Limb (tissue), 2 donors: ENCODE measurements around the gene PEG3.
"Not testable (repeated sequence)": the region's sequence is repeated elsewhere in the genome, so short reads cannot be mapped to it uniquely, and the experiment has no call there.

Experiments used
- DNase-seq, 2 donors: peaks; one replicate each; pipeline ENCODE4 v3.0.0-alpha.2; 2016; ENCODE audit errors: extremely low spot score in 2 of 2

PEG3 gene

DNA sequence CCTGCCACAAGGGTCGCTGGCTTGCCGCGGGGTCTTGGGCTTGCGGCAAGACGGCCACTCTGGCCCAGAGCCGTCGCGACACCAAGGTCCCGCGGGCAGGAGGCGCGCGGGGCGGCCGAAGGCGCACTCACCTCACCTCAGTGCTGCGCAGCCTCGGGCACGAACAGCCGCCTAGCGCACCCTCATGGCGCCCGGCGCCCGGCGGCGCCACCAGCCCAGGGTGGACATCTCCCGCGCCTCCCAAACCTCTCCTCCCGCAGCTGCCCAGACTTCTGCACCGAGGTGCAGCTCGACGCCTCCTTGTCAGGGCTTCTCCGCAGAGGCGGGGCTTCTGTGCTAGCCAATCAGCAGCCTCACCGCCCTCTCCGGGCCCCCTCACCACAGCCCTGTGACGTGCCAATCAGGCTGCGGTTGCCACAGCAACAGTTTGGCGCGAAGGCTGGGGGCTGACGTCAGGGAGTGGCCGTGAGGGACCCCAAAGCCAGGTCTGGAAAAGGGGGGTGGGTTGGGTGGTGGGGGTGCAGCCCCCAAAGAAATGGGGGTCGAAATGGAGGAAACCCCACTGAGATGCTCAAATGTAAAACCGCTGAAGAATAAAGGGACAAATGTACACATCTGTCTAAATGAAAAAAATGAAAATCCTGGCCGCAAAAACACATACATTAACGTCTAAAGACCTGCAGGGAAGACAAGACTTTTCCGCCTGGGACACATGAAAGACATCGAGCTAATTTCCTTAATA, at the start of gene PEG3, which contains the start of gene ZIM2:
Gene PEG3 (minus strand): TSS at position 276 of the 742 bp plus-strand sequence. CDS start 16,071 bp downstream, outside the sequence.
Gene ZIM2 (minus strand): TSS at position 276 of the 742 bp plus-strand sequence. CDS start 16,449 bp downstream, outside the sequence.
- peak; percentile 83 to 94 for DNase-seq

DNA sequence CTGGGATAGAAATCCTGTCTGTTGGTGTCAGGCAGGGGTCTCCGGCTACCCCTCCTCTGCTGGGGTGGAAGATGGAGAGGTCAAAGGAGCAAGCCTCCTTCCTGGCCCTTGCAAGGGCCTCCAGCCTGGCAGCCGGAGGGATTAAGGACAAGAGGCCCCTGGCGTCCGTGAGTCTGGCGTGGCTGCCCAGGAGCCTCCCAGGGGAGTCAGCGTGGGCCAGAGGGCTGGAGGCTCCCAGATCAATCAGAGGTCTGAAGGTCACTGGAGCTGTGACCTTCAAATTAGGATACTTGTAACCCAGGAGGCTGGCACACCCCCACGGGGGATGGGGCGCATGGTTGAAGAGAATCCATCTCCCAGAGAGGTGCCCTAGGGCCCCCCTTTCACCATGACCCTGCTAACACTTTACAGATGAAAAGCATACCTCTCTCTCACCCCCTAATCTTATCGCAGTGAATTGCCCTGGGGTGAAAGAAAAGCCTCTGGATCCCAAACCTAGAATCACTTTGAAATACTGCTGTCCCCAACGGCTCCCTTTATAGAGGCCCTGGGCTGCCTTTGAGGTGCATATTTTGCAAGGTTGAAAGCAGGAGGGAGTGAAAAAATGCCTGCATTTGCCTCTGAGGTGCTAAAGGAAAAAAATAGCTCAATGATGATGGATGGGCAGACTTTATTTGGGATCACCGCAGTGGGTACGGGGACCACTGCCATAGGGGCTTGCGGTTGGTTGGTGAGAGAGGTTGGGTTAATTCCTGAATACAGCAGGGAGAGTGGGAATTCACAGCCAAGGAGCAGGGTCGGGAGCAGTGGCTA, 44.9 kb upstream of the PEG3 start:
- DNase-seq: peak in 1 of 2 donors; percentile 31

DNA sequence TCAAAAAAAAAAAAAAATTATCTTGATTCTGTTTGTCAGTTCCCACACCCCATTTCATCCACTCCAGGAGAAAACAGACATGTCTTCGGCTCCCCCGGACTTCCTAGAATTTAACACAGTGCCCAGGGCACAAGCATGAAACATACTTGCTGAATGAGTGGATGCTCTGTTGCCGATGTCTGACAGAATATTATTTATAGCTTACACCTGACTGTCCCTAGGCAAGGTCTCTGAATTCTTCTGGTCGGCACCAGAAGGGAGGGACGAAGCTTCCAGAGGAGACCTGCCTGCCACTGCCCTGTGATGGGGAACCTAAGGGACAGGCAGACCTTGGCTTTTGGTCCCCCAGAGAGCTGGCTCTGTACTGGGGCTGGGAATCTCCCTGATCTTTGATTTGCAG, 43.9 kb upstream of the PEG3 start:
- DNase-seq: peak in 1 of 2 donors; percentile 26

DNA sequence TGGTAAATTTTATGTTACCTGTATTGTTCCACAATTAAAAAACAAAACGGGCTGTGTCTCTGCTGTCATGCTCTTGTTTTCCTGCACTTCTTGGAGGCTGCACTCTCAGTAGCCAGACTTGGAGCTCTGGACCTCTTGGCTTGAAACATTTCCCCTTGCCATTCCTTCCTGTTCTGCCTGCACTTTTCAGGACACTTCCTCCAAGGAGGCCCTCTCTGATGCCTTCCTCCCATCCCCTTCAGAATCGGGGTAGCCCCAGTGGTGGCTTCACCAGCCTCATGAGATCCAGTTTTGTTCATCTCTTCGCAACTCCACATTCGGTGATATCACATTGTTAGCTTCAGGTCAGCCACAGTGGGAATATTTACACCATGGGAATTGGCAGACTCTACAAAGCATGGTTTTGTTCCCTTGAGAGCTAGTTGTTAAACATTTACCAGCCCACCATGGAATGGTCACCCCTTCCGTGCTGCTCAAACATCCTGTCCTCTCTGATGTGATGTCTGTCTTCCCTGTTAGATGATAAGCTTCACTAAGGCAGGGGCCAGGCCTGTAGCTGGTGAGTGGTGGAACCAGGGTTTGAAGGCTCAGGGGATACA, 40.2 kb upstream of the PEG3 start:
- DNase-seq: no peak

DNA sequence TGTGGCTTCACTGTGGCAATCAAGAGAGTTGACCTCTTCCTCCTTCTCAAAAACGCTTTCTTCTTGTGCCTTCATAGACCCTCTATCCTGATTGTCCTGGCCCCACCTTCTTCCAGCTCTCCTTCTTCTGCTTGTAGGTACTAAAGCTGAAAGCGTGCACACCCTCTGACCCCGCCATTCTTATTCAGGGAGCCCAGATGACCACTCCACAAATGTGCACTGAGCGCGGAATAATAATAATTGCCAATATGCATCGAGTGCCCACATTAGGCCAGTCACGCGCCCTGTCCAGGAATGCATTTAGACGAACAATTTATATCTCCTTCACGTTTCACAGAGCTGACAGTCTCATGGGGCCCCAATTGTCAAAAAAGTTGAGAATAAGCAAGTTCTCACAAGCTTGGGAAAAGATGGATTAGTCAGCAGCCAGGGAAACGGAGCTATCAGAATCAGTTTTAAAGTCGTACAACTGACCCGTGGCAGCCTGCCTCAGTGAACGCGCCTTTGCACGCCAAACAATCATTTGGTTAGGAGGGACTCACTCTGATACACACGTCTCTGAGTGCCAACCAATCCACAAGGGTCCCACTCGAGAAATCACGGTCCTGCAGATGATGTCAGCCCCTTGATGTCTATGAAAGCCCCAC, 36.7 kb upstream of the PEG3 start:
- peak in 1 of 2 donors; percentile 20 for DNase-seq

DNA sequence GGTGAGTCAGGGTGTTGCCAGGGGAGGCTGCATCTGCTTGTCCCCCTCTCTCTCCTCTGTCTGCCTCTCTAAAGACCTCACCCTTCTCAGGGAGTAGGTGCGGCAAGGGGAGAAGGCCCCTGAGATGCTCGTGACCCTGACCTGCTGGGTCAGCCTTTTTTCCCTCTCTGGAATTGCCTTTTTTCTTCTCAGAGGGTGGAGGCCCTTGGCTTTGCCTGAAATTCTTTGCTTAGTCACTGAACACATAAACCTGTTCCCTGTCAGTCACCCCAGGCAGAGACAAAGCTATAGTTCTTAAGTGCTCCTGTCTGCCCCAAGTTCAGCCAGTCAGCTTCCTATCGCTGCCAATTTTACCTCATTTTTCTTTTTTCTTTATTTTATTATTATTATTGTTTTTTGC, 35.2 kb upstream of the PEG3 start:
- peak in 1 of 2 donors; percentile 14 for DNase-seq

DNA sequence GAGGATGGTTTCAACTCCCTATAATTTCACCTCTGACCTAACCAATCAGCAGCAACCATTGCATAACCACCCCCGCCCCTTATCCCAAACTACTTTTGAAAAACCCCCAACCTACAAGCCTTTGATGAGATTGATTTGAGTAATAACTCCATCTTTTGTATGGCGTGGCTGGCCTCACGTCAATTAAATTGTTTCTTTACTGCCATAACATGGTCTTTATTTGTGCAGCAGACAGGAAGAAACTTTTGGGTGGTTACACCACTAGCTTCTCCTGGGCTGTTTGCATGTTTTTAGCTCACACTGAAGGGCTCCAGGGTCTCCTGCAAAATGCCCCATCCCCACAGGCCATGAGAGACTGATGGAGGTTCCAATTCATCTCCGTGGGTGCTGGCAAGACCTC, 34.0 kb upstream of the PEG3 start:
- DNase-seq: no peak

DNA sequence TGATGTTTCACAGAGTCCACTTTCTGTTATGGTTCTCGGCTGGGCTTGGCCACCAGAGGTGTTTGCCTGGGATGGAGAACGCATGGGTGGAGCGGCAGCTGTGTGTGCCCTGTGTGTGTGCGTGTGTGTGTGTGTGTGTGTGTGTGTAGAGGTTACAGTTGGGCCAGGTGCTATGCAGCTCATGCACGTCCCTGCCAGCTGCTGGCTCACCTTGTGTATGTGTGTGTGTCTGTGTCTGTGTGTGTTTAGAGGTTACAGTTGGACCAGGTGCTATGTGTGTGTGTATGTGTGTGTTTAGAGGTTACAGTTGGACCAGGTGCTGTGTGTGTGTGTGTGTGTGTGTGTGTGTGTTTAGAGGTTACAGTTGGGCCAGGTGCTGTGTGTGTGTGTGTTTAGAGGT, 33.0 kb upstream of the PEG3 start:
- DNase-seq: peak in 1 of 2 donors; percentile 41

DNA sequence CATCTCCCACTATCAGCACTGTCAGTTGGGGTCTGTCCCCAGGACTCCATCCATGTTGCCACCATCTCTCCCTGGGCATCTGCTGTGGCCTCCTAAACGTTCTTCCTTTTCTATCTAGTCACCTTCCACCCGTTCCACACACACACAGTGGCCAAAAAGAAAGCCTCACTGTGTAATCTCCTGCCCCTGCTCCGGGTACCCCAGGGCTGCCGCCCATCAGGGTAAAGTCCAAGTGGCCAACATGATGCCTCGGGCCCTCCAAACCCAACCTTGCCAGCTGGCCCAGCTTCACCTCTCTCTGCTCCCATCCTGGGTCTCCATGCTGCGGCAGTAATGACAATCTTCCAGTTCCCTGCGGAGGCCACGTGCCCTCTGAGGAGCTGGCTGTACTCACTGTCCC, 29.4 kb upstream of the PEG3 start:
- no peak for DNase-seq

DNA sequence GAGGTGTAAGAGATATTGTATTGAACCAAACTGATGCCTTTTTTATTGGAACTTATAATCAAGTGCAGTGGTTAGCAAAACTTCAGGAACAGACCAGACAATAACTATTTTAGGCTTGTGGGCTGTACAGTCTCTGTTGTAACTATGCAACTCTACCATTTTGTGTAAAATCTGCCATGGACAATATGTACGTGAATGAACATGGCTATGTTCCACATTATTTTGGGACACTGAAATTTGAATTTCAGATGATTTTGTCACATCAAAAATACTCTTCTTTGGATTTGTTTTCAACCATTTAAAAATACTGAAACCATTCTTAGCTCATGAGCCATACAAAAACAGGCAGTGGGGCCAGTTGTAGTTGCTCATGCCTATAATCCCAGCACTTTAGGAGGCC, 27.9 kb upstream of the PEG3 start:
- DNase-seq: no peak

DNA sequence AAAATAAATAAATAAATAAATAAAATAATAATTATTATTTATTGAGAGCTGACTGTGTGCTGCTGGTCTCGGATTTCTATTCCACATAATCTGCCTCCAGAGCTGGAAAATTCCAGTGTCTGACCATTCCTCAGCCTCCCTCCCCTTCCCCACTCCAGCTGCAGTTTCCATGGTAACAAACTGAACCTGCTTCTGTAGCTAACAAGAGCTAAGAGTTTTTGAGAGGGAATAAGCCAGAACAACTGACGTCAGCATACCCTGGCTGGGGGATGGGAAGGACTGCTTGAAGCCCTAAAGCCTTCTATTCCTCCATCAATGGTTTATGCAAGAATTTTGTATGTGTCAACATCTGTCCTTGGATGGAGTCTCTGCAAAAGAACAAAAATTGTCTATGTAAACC, 26.0 kb upstream of the PEG3 start:
- DNase-seq: peak; percentile 81 to 86

DNA sequence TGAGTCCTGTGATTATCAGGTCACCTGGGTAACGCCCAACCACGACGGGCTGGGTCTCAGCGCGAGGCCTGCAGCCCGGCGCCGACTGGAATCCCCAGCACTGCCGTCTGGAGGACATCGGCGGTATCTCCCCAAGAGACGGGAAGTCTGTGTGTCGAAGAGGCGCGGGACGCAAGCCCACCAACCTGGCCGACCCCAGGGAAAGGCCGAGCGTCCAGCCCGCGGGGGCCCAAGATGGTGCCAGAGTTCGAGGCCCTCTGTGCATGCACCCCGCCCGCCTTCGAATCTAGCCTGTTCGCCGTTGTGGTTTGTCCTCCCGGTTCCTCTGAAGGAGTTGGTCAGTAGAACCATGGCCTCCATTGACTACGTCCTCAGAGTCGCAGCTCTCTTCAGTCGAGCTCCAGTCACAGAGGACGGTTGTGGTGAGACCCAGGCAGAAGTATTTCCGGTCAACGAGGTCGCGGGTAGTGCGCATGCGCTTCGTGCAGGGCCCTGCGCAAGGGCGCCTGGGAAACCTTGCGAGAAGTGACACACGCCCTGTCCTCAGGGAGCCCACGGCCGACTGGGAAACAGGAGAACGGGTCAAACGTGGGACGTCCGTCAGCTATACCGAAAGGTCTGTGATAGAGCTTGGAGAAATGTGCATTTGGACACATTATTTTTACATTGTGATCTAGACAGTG, 24.1 kb upstream of the PEG3 start:
- no peak for DNase-seq

DNA sequence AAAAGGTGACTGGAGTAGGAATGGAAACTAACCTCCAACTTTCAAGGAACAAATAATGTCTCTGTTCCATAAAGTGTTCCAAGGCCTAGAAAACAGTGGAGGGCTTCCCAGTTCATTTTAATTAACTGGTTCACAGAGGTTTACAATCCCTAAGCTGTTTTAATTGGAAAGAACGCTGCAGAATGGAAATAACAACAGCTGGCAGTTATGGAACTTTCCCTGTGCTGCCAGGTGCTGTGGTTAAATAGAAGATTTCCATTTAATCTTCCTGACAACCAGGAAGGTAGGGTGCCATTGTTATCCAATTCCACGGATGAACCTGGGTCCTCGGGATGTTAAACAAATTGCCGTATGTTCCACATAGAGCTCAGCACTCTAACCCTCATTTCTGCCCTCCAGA, 22.2 kb upstream of the PEG3 start:
- no peak for DNase-seq

DNA sequence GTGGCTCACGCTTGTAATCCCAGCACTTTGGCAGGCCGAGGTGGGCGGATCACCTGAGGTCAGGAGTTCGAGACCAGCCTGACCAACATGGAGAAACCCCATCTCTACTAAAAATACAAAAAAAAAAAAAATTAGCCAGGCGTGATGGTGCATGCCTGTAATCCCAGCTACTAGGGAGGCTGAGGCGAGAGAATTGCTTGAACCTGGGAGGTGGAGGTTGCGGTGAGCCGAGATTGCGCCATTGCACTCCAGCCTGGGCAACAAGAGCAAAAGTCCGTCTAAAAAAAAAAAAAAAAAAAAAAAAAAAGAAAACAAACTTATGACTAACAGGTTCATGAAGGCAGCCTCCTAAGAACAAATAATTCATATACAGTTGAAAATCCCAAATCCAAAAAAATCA, 19.9 kb upstream of the PEG3 start:
- DNase-seq: not testable (repeated sequence)

DNA sequence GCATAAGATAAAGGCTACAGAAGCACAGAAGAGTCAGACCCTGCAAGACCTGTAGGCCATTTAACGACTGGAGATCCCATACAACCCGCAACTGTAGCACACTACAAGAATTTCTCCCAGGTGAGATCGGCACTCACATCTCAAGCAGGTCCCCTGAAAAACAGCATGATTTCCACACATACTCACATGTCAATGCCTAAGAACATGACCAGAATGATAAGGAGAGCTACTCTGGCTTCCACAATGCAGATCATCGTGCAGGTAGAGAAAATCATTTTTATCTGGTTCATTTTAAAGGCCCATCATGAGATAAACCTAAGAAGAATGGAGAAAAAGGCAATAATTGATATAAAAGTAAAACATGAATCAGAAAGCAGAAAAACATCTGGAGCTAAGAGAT, 17.5 kb upstream of the PEG3 start:
- DNase-seq: no peak

DNA sequence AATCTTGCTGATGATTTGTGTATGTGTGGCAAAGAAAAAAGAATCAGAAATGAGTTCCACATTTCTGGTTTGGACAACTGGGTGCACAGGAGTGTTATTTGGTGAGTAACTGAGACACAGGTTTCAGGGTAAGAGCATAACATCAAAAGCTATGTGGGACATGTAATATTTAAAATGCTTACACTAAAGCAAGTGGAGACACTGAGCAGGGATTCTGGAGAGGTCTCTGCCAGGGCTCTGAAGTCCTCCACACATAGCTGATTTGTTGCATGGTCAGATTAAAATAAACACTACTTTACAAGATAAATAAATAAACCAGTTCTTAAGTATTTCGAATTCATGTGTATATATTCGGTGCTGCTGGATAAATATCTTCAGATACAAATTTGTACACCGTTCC, 16.3 kb upstream of the PEG3 start:
- no peak for DNase-seq

DNA sequence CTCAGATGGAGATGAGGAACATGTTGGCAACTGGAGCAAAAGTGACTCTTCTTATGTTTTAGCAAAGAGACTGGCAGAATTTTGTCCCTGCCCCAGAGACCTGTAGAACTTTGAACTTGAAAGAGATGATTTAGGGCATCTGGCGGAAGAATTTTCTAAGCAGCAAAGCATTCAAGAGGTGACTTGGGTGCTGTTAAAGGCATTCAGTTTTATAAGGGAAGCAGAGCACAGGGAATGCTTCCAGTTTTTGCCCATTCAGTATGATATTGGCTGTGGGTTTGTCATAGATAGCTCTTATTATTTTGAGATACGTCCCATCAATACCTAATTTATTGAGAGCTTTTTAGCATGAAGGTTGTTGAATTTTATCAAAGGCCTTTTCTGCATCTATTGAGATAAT, 11.8 kb upstream of the PEG3 start:
- not testable (repeated sequence) for DNase-seq

DNA sequence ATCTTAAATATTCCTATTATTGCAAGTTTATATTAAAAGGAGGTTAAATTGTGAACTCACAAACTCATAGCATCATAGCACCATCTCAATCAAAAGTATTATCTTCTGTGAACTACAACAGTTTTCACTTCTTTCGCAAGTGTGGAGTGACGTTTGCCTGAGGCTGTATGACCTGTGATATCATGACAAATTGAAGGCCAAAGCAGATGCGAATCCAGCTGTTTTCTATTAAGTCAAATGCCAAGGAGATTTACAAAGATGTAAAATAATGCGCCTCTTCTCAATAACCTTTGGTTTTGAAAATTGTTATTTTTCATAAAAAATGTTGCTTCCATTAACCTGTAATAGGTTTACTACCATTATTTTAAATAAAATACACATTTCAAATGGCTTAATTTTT, 7.6 kb upstream of the PEG3 start:
- DNase-seq: no peak

DNA sequence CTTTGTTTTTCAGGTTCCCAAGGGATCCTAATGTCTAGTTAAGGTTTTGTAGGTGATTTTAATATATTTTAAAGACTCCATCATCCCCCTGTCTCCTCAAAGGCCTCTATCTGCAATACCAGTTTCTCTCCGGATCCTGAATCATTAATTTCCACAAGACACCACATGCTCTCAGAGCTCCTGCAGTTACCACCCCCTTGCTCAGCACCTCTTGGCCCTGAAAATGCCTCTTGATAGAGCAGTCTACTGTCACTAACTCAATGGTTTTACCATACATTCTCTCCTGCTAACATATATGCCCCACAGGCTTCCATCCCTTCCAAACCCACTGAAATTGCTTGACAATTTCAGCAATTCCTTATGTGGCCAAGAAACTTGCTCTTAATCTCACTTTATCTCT, 1.9 kb upstream of the PEG3 start:
- DNase-seq: no peak

DNA sequence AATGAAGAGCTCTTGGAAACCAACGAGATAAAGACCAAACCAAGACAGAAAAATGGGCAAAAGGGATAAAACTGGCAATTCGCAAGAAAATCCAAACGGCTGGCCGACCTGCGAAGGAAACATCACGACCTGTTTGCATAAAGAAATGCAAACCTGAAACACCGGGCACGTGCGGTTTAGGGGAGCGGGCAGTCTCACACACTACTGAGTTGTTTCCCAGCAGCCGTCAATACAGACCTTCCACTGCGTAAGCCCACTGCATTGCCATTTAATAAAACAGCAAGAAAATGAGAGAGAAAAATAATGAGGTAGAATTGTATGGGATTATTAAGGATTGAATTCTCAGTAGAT, 642 bp upstream of the PEG3 start:
- peak in 1 of 2 donors; percentile 60 for DNase-seq
